Activated B cell treated with CpG ODN at 0.5 μM for 24 hours (primary cell): ENCODE measurements around the gene CCDC167. TPM values are rescaled to one million over a fixed set of nuclear protein-coding genes. Genes with fewer than 3 reads are reported as not detected.

Source experiments
- ATAC-seq: fragments of 200-7000 bp; cut with Tn5 transposase; one replicate; pipeline ENCODE4 v1.10.0; 2021; ENCODE audit warnings: low read depth, mild to moderate bottlenecking, moderate library complexity
- CTCF ChIA-PET: fragments of 350-600 bp; sonication (Branson Sonifier 250); formaldehyde crosslinking; loops from one replicate; lab custom pipeline; 2021; ENCODE audit warnings: antibody characterized with exemption; lab: Charles Lee
- POLR2A ChIA-PET: fragments of 350-600 bp; sonication (Branson Sonifier 250); formaldehyde crosslinking; loops from one replicate; lab custom pipeline; 2021; ENCODE audit warnings: antibody characterized with exemption; lab: Charles Lee
- DNase-seq: peaks from one replicate; pipeline ENCODE4 v3.0.0; 2022
- H3K27ac Mint-ChIP-seq: one replicate; pipeline ENCODE4 v1.8.0; 2020; ENCODE audit warnings: mixed read lengths
- H3K27me3 Mint-ChIP-seq: one replicate; pipeline ENCODE4 v1.8.0; 2021; ENCODE audit warnings: mixed read lengths
- H3K36me3 Mint-ChIP-seq: one replicate; pipeline ENCODE4 v1.8.0; 2021; ENCODE audit warnings: low read depth, mixed read lengths
- H3K4me1 Mint-ChIP-seq: one replicate; pipeline ENCODE4 v1.8.0; 2021; ENCODE audit warnings: mixed read lengths
- H3K4me3 Mint-ChIP-seq: one replicate; pipeline ENCODE4 v1.8.0; 2020; ENCODE audit warnings: mild to moderate bottlenecking, mixed read lengths
- H3K9me3 Mint-ChIP-seq: one replicate; pipeline ENCODE4 v1.8.0; 2020; ENCODE audit warnings: mixed read lengths
- CTCF ChIP-seq: fragments of 200-600 bp; IDR thresholded peaks from one replicate; pipeline ENCODE4 v1.8.0; 2022; ENCODE audit warnings: antibody characterized with exemption, mild to moderate bottlenecking
- intact Hi-C: fragments of 100-400 bp; cut with micrococcal nuclease; formaldehyde crosslinking; loops from one replicate; pipeline ENCODE4 v1.15.1; 2024
- total RNA-seq: library from RNA; stranded (reverse); gene quantifications from 2 replicates; pipeline ENCODE4 v1.2.3, GENCODE V29; 2022

Gene CCDC167
- total RNA-seq, 1 donor from 2014 or later = 18.4 TPM

GRCh38 chr6:37482606-37483251, 17.0 kb downstream of the CCDC167 start:
- no peaks in the 10 kb centered on the region for H3K4me1 Mint-ChIP-seq
- intact Hi-C loops = loop anchor here (5.0 to 10.0 kb wide), 2 partner anchors 155 to 382 kb away; no protein-coding TSS in a partner anchor
- no peak overlapping the region for H3K27ac Mint-ChIP-seq
- CTCF ChIA-PET = interaction anchor here (2.4 kb wide), 1 partner anchor 209 kb away, joined by 7 read pairs; no protein-coding TSS in a partner anchor
- H3K36me3 Mint-ChIP-seq = peaks cover 57% of the 10 kb centered on the region
- H3K27me3 Mint-ChIP-seq = no peaks in the 10 kb centered on the region
- no peak overlapping the region for H3K4me3 Mint-ChIP-seq
- no peaks in the 10 kb centered on the region for H3K9me3 Mint-ChIP-seq
- no peak for DNase-seq
- TF ChIP-seq CTCF = no peak
- ATAC-seq = no peak
- POLR2A ChIA-PET = no interaction called here

GRCh38 chr6:37481711-37482605, 17.7 kb downstream of the CCDC167 start:
- ATAC-seq (no peak), DNase-seq (no peak)
- intact Hi-C loops = loop anchor here (5.0 to 10.0 kb wide), 2 partner anchors 155 to 383 kb away; no protein-coding TSS in a partner anchor
- Mint-ChIP-seq H3K36me3 (peaks cover 65% of the 10 kb centered on the region), H3K9me3 (no peaks in the 10 kb centered on the region), H3K4me1 (no peaks in the 10 kb centered on the region), H3K27ac (no peak overlapping the region), H3K27me3 (no peaks in the 10 kb centered on the region), H3K4me3 (no peak overlapping the region)
- no peak for TF ChIP-seq CTCF
- POLR2A ChIA-PET = no interaction called here
- CTCF ChIA-PET = interaction anchor here (1.1 to 2.4 kb wide), 3 partner anchors 15 to 210 kb away, joined by 3 to 7 read pairs (median 5); no protein-coding TSS in a partner anchor

GRCh38 chr6:37480951-37481534, 18.6 kb downstream of the CCDC167 start:
- Mint-ChIP-seq H3K27me3 (no peaks in the 10 kb centered on the region), H3K4me1 (no peaks in the 10 kb centered on the region), H3K36me3 (peaks cover 69% of the 10 kb centered on the region), H3K9me3 (no peaks in the 10 kb centered on the region), H3K4me3 (no peak overlapping the region), H3K27ac (no peak overlapping the region)
- POLR2A ChIA-PET = interaction anchor here (0.6 kb wide), 1 partner anchor 291 kb away, joined by 12 read pairs; no protein-coding TSS in a partner anchor
- no peak for ATAC-seq
- no peak for TF ChIP-seq CTCF
- intact Hi-C loops = loop anchor here (5.0 to 10.0 kb wide), 2 partner anchors 154 to 384 kb away; no protein-coding TSS in a partner anchor
- CTCF ChIA-PET = interaction anchor here (1.1 to 2.4 kb wide), 3 partner anchors 14 to 211 kb away, joined by 3 to 7 read pairs (median 5); no protein-coding TSS in a partner anchor
- DNase-seq = no peak

- DNase-seq = no peak
- Mint-ChIP-seq H3K4me3 (no peak overlapping the region), H3K9me3 (no peaks in the 10 kb centered on the region), H3K27ac (no peak overlapping the region), H3K36me3 (peaks cover 75% of the 10 kb centered on the region), H3K4me1 (no peaks in the 10 kb centered on the region), H3K27me3 (no peaks in the 10 kb centered on the region)
- ChIA-PET CTCF (no interaction called here), POLR2A (interaction anchor here (0.6 kb wide), 1 partner anchor 292 kb away, joined by 12 read pairs; no protein-coding TSS in a partner anchor)
- intact Hi-C loops = loop anchor here (5.0 to 10.0 kb wide), 2 partner anchors 153 to 385 kb away; no protein-coding TSS in a partner anchor
- TF ChIP-seq CTCF = no peak
- no peak for ATAC-seq
Observed at GRCh38 chr6:37480118-37480736, 19.5 kb downstream of the CCDC167 start.
